Esophagus (tissue), 2 donors: ENCODE measurements around the gene CNN3. TPM values are rescaled to one million over a fixed set of nuclear protein-coding genes. Genes with fewer than 3 reads are reported as not detected.

ENCODE experiments used
- H3K27ac ChIP-seq, 2 donors: one replicate each; pipeline ENCODE4 v1.5.1; 2013; ENCODE audit warnings: low read depth in 2 of 2, mild to moderate bottlenecking in 2 of 2, inconsistent platforms in 1 of 2, low read length in 1 of 2, moderate library complexity in 1 of 2
- H3K27me3 ChIP-seq, 2 donors: one replicate each; pipeline ENCODE4 v1.6.1; 2013; ENCODE audit warnings: low read length in 2 of 2, control low read depth in 1 of 2, mild to moderate bottlenecking in 1 of 2; ENCODE audit not compliant: insufficient read depth in 2 of 2, control insufficient read depth in 1 of 2
- H3K36me3 ChIP-seq, 2 donors: one replicate each; pipeline ENCODE4 v1.6.1; 2013; ENCODE audit warnings: low read length in 1 of 2; ENCODE audit not compliant: control insufficient read depth in 2 of 2, insufficient read depth in 2 of 2
- H3K4me1 ChIP-seq, 2 donors: one replicate each; pipeline ENCODE4 v1.6.1; 2013; ENCODE audit warnings: low read length in 1 of 2; ENCODE audit not compliant: control insufficient read depth in 2 of 2, insufficient read depth in 2 of 2
- H3K4me3 ChIP-seq, 2 donors: one replicate each; pipeline ENCODE4 v1.5.1; 2013; ENCODE audit warnings: low read length in 2 of 2, mild to moderate bottlenecking in 2 of 2, low read depth in 1 of 2, moderate library complexity in 1 of 2
- H3K9me3 ChIP-seq, 2 donors: one replicate each; pipeline ENCODE4 v1.6.1; 2013; ENCODE audit warnings: mild to moderate bottlenecking in 2 of 2, low read depth in 1 of 2, low read length in 1 of 2, moderate library complexity in 1 of 2; ENCODE audit not compliant: control insufficient read depth in 2 of 2, insufficient read depth in 1 of 2
- WGBS, 2 donors: extraction: QIAGEN DNeasy Blood & Tissue Kit; methylation state at CpG; one replicate each; pipeline ENCODE4 v1.1.7; 2013; 5-methylcytosine and 5-hydroxymethylcytosine counted together
- polyA plus RNA-seq, 2 donors: library from polyadenylated mRNA; stranded (reverse); fragments of 200-250 nt; gene quantifications; one replicate each; pipeline ENCODE4 v1.2.3, GENCODE V29; 2013
- donor health status: healthy with polysubstance abuse.
- donor health status: Bipolar disorder and iron deficiency.

The CNN3 gene
- polyA plus RNA-seq, result 100 to 1,000 TPM; 101 to 104 TPM

- no peaks in the 10 kb centered on the region for H3K9me3 ChIP-seq
- H3K4me3 ChIP-seq, result peak within 1 kb of the TSS; percentile 75 to 82
- H3K27me3 ChIP-seq, result no peaks in the 10 kb centered on the region
- peak within 1 kb of the TSS; percentile 93 to 95 for H3K27ac ChIP-seq
- 0 to 2% methylated on average over 29 to 57 of the region's 57 CpGs for WGBS, 2 donors
- no peaks in the 10 kb centered on the region for H3K36me3 ChIP-seq
- H3K4me1 ChIP-seq, result peaks cover 0 to 2% of the 10 kb centered on the region in 2 donors
Measured at GRCh38 chr1:94926915-94927404, at the start of gene CNN3. Gene CNN3, minus strand, starts transcription at chr1:94927110. Its CDS starts 216 bp downstream, at chr1:94926894.

DNA sequence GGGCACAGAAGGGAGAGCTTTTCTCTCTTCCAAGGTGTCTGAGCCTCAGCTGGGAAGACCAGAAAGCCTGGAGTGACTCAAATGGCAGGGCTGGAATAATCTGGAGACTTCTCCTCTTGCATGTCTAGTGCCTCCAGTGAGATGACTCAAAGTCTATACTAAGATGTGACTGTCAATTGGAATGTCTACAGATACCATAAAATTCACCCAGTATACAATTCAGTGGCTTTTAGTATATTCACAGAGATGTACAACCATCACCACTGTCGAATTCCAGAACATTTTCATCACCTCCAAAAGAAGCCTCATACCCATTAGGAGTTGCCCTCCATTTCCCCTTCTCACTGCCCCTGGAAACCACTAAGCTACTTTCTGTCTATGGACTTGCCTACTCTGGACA lies 47.9 kb upstream of the CNN3 start:
- Histone ChIP-seq H3K4me1 (peaks cover 3 to 4% of the 10 kb centered on the region in 2 donors), H3K27me3 (no peaks in the 10 kb centered on the region), H3K27ac (no peak overlapping the region), H3K36me3 (no peaks in the 10 kb centered on the region), H3K9me3 (no peaks in the 10 kb centered on the region), H3K4me3 (no peak overlapping the region)
- WGBS, 2 donors, result 86 to 88% methylated on average over 1 of the region's 1 CpG

DNA sequence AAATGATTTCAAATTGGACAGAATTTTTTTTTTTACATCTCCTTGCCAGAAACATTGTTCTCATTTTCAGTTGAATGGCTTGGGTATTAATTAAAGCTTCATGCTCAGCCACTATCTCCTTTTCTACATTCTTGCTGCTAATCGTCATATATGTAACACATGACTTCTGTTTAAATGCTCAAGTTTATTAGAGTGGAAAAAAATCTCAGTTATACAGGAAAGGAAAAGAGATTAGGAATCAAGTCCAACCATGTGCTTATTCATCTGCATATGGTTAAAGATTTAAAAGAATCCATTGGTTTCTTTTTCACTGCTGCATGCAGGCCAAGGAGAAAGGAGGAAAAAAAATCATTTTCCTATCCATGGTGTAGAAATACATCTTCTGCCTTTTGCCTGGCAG lies 47.3 kb upstream of the CNN3 start:
- H3K27ac ChIP-seq, result no peak overlapping the region
- no peaks in the 10 kb centered on the region for H3K9me3 ChIP-seq

DNA sequence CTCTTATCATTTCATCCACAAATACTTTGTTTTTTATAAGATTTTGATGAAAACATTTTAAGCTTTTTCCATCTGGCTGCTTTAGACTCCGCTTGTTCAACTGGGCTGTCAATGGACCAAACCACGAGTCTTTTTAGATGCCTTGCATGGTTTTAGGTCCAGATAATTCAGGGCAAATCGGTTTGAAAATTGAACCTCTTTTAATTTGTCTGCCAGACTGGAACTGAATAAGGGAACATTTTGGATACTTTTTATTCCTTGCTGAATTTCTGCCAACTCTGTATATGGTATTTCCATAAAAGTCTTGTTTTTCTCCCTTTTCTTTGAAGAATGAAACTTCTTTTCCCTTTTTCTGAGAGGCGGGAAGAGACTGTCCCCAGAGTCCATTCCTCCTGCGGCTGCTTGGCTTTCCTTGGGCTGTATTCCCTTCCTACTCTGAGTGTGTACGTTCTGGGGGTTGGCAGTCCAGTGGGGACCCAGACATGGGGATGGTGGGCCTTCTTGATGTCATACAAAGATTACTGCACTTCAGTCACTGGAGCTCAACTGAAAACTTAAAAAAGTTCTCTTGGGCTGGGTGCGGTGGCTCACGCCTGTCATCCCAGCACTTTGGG lies 46.5 kb upstream of the CNN3 start:
- H3K27ac ChIP-seq, result peak overlapping the region in 1 of 2 donors; percentile 21

More for the DNA sequence above, 47.3 kb upstream of the CNN3 start:
- peaks cover 3 to 4% of the 10 kb centered on the region in 2 donors for H3K4me1 ChIP-seq
- no peaks in the 10 kb centered on the region for H3K36me3 ChIP-seq
- H3K4me3 ChIP-seq, result no peak overlapping the region
- WGBS, 2 donors, result 53 to 57% methylated on average over 1 of the region's 1 CpG
- H3K27me3 ChIP-seq, result no peaks in the 10 kb centered on the region

DNA sequence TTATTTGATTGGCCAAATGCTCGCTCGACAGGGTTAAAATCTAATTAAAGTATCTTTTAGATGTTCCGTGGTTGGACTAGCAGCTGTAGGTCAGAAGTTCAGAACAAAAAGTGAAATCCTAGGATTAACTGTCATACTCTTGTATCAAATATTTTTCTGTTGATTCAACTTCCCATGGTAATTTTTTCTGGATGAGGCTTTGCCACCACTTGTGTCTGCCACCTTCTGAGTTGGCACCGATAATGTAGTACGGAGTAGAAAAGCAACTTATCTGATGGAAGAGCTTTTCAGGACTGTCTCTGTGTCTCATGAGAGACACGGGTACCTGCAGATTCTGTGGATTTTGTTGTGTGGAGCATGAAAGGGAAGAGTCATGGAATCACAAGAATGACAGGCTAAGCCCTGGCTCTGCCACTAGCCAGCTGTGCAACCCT lies 44.6 kb upstream of the CNN3 start:
- peak overlapping the region in 1 of 2 donors; percentile 57 for H3K27ac ChIP-seq
- H3K27me3 ChIP-seq, result no peaks in the 10 kb centered on the region
- peaks cover 3 to 4% of the 10 kb centered on the region in 2 donors for H3K4me1 ChIP-seq
- 25 to 43% methylated on average over 6 of the region's 6 CpGs for WGBS, 2 donors
- no peaks in the 10 kb centered on the region for H3K9me3 ChIP-seq
- no peak overlapping the region for H3K4me3 ChIP-seq
- H3K36me3 ChIP-seq, result no peaks in the 10 kb centered on the region

More for the DNA sequence above, 46.5 kb upstream of the CNN3 start:
- Histone ChIP-seq H3K36me3 (no peaks in the 10 kb centered on the region), H3K27me3 (no peaks in the 10 kb centered on the region), H3K4me1 (peaks cover 3 to 4% of the 10 kb centered on the region in 2 donors), H3K9me3 (no peaks in the 10 kb centered on the region), H3K4me3 (no peak overlapping the region)
- 78 to 79% methylated on average over 8 of the region's 8 CpGs for WGBS, 2 donors

GRCh38 chr1:94970783-94971182 lies 43.9 kb upstream of the CNN3 start:
- WGBS, 2 donors, result 82 to 84% methylated on average over 2 of the region's 2 CpGs
- Histone ChIP-seq H3K9me3 (no peaks in the 10 kb centered on the region), H3K4me1 (peaks cover 3 to 4% of the 10 kb centered on the region in 2 donors), H3K36me3 (no peaks in the 10 kb centered on the region), H3K27ac (no peak overlapping the region), H3K27me3 (no peaks in the 10 kb centered on the region), H3K4me3 (no peak overlapping the region)

GRCh38 chr1:94969137-94969536 lies 42.2 kb upstream of the CNN3 start:
- Histone ChIP-seq H3K27ac (no peak overlapping the region), H3K4me1 (peaks cover 3 to 4% of the 10 kb centered on the region in 2 donors), H3K4me3 (no peak overlapping the region), H3K36me3 (no peaks in the 10 kb centered on the region), H3K27me3 (no peaks in the 10 kb centered on the region), H3K9me3 (no peaks in the 10 kb centered on the region)
- 93 to 95% methylated on average over 6 of the region's 6 CpGs for WGBS, 2 donors

GRCh38 chr1:94966033-94966432 lies 39.1 kb upstream of the CNN3 start:
- Histone ChIP-seq H3K27me3 (no peaks in the 10 kb centered on the region), H3K4me3 (no peak overlapping the region)
- 73 to 76% methylated on average over 1 of the region's 1 CpG for WGBS, 2 donors

DNA sequence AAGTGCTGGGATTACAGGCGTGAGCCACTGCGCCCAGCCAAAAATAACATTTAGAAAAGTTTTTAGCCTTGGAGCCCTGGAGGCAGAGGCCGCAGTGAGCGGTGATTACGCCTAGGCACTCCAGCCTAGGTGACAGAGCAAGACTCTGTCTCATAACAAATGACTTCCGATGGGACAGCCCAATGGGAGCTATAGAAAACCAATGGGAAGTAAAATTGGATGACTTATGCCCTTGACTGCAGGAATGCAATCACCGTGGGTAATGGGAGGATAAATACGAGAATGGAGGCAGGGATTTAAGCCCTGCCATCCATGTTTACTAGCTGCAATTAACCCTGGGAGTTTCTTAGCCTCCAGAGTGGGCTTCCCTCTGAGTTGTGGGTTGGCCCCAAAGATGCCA lies 37.0 kb upstream of the CNN3 start:
- Histone ChIP-seq H3K36me3 (no peaks in the 10 kb centered on the region), H3K27ac (no peak overlapping the region), H3K9me3 (no peaks in the 10 kb centered on the region), H3K4me1 (no peaks in the 10 kb centered on the region), H3K4me3 (no peak overlapping the region), H3K27me3 (no peaks in the 10 kb centered on the region)
- 80 to 84% methylated on average over 8 of the region's 8 CpGs for WGBS, 2 donors

More at GRCh38 chr1:94966033-94966432, 39.1 kb upstream of the CNN3 start:
- Histone ChIP-seq H3K36me3 (no peaks in the 10 kb centered on the region), H3K27ac (no peak overlapping the region), H3K9me3 (no peaks in the 10 kb centered on the region), H3K4me1 (no peaks in the 10 kb centered on the region)
